GM12878 (cell line): ENCODE data around the gene TEX261. TPM values are rescaled to one million over a fixed set of nuclear protein-coding genes. Genes with fewer than 3 reads are reported as not detected.

Experiments used
- ATAC-seq: fragments of 200-7000 bp; cut with Tn5 transposase; 3 replicates; pipeline ENCODE4 v1.9.1; 2020; ENCODE audit warnings: mild to moderate bottlenecking, moderate library complexity
- BruUV-seq: library from RNA; stranded (reverse); fragments of 400-500 nt; replicated peaks from 2 replicates; lab custom pipeline; 2021; lab: Mats Ljungman, UMichigan
- CTCF ChIA-PET: fragments of 300-600 bp; sonication (Branson Sonifier 250); formaldehyde crosslinking; extraction: SDS; loops from one replicate; lab custom pipeline; 2021; ENCODE audit warnings: inconsistent platforms; lab: Yijun Ruan, JAX
- POLR2A ChIA-PET: fragments of 350-600 bp; formaldehyde crosslinking; extraction: SDS; loops from one replicate; lab custom pipeline; 2021; ENCODE audit warnings: inconsistent platforms; lab: Charles Lee
- RAD21 ChIA-PET: fragments of 300-600 bp; sonication (Branson Sonifier 250); formaldehyde crosslinking; loops from one replicate; lab custom pipeline; 2023; ENCODE audit warnings: antibody characterized with exemption; ENCODE audit not compliant: unreplicated experiment; lab: Charles Lee
- SMC1A ChIA-PET: fragments of 300-600 bp; sonication (Branson Sonifier 250); formaldehyde crosslinking; loops from one replicate; lab custom pipeline; 2023; ENCODE audit not compliant: unreplicated experiment, uncharacterized antibody; lab: Charles Lee
- DNase-seq: peaks from one replicate; pipeline ENCODE4 v3.0.0-alpha.2; 2011; ENCODE audit warnings: low read depth, low spot score
- FAIRE-seq: peaks from 3 replicates; lab custom pipeline; 2011; peaks lifted over from hg19 to GRCh38; lab: Jason Lieb, UNC
- H2AFZ ChIP-seq: 2 replicates; pipeline ENCODE4 v1.6.0; 2011; ENCODE audit warnings: low read depth, low read length, control low read depth; ENCODE audit not compliant: control insufficient read depth
- H3K27ac ChIP-seq: 2 replicates; pipeline ENCODE4 v1.5.1; 2011; ENCODE audit warnings: control low read depth; ENCODE audit not compliant: control insufficient read depth, insufficient read depth
- H3K27me3 ChIP-seq, 2 experiments: replicated peaks in 1 of 2; 2 replicates each; pipeline versions ENCODE4 v1.6.0 to v1.6.1; 2011; ENCODE audit warnings: low read length in 1 of 2; ENCODE audit not compliant: control insufficient read depth in 2 of 2, insufficient read depth in 2 of 2
- H3K36me3 ChIP-seq, 2 experiments: 2 replicates each; pipeline ENCODE4 v1.5.1; 2011; ENCODE audit warnings: low read length in 1 of 2; ENCODE audit not compliant: control insufficient read depth in 2 of 2, insufficient read depth in 2 of 2
- H3K4me1 ChIP-seq: 2 replicates; pipeline ENCODE4 v1.6.1; 2011; ENCODE audit warnings: mild to moderate bottlenecking, low read length, moderate library complexity, mixed read lengths; ENCODE audit not compliant: control insufficient read depth, insufficient read depth
- H3K4me2 ChIP-seq: 2 replicates; pipeline ENCODE4 v1.6.0; 2011; ENCODE audit warnings: control low read depth; ENCODE audit not compliant: control insufficient read depth, insufficient read depth
- H3K4me3 ChIP-seq: fragments of 200-600 bp; sonication (generic); 2 replicates; pipeline ENCODE4 v1.5.1; 2016
- H3K79me2 ChIP-seq: 2 replicates; pipeline ENCODE4 v1.6.0; 2011; ENCODE audit warnings: low read length; ENCODE audit not compliant: control insufficient read depth, insufficient read depth
- H3K9ac ChIP-seq: 2 replicates; pipeline ENCODE4 v1.8.0; 2011; ENCODE audit warnings: low read length, control low read depth, mixed read lengths; ENCODE audit not compliant: control insufficient read depth, insufficient read depth
- H3K9me3 ChIP-seq: replicated peaks from 3 replicates; pipeline ENCODE4 v1.5.1; 2011; ENCODE audit warnings: mild to moderate bottlenecking, low read length; ENCODE audit not compliant: control insufficient read depth, insufficient read depth
- H4K20me1 ChIP-seq: 2 replicates; pipeline ENCODE4 v1.6.0; 2011; ENCODE audit not compliant: control insufficient read depth, insufficient read depth
- BHLHE40 ChIP-seq, 2 experiments: fragments of 450-650 bp in 1 of 2; IDR thresholded peaks; 2 replicates each; pipeline ENCODE4 v1.6.1; 2011 to 2017; ENCODE audit warnings: low read depth in 2 of 2, borderline replicate concordance in 1 of 2, improper control_type of control experiment in 1 of 2, low read length in 1 of 2, mild to moderate bottlenecking in 1 of 2
- CBFB ChIP-seq: IDR thresholded peaks from 2 replicates; pipeline ENCODE4 v1.6.1; 2016; ENCODE audit warnings: antibody characterized with exemption, low read depth
- CHD2 ChIP-seq: IDR thresholded peaks from 2 replicates; pipeline ENCODE4 v1.6.1; 2011; ENCODE audit warnings: low read depth, low read length, improper control_type of control experiment, borderline replicate concordance
- CREM ChIP-seq: IDR thresholded peaks from 2 replicates; pipeline ENCODE4 v1.6.1; 2014; ENCODE audit warnings: antibody characterized with exemption, low read depth
- EGR1 ChIP-seq, 2 experiments: IDR thresholded peaks; 1 replicate in 1 of 2; 2 replicates in 1 of 2; pipeline ENCODE4 v1.6.1; 2011 to 2012; ENCODE audit warnings: low read depth in 2 of 2, low read length in 2 of 2, borderline replicate concordance in 1 of 2, mild to moderate bottlenecking in 1 of 2, moderate library complexity in 1 of 2
- FOXK2 ChIP-seq: fragments of 450-650 bp; IDR thresholded peaks from 2 replicates; pipeline ENCODE4 v1.6.1; 2017; ENCODE audit warnings: mild to moderate bottlenecking, moderate library complexity
- HCFC1 ChIP-seq: fragments of 150-350 bp; IDR thresholded peaks from 2 replicates; pipeline ENCODE4 v1.6.1; 2014; ENCODE audit warnings: low read length
- IKZF2 ChIP-seq, 2 experiments: fragments of 450-650 bp; IDR thresholded peaks; 2 replicates each; pipeline ENCODE4 v1.6.1; 2017; ENCODE audit warnings: mild to moderate bottlenecking in 2 of 2, moderate library complexity in 2 of 2
- IRF4 ChIP-seq: IDR thresholded peaks from 2 replicates; pipeline ENCODE4 v1.6.1; 2011; ENCODE audit warnings: low read depth, low read length
- KDM1A ChIP-seq: fragments of 200-600 bp; sonication (generic); IDR thresholded peaks from 2 replicates; pipeline ENCODE4 v1.6.1; 2016; ENCODE audit warnings: borderline replicate concordance
- STAT3 ChIP-seq: IDR thresholded peaks from 2 replicates; pipeline ENCODE4 v1.6.1; 2011; ENCODE audit warnings: low read depth, low read length, improper control_type of control experiment
- TAF1 ChIP-seq: IDR thresholded peaks from 2 replicates; pipeline ENCODE4 v1.6.1; 2011; ENCODE audit warnings: mild to moderate bottlenecking, low read depth, low read length, borderline replicate concordance
- TCF3 ChIP-seq: IDR thresholded peaks from 2 replicates; pipeline ENCODE4 v1.6.1; 2012; ENCODE audit warnings: low read depth, mild to moderate bottlenecking, low read length, borderline replicate concordance; ENCODE audit not compliant: insufficient read depth
- USF1 ChIP-seq: IDR thresholded peaks from 2 replicates; pipeline ENCODE4 v1.6.1; 2011; ENCODE audit warnings: borderline replicate concordance, low read depth, mild to moderate bottlenecking, moderate library complexity, mixed read lengths, low read length; ENCODE audit not compliant: insufficient read depth; ENCODE audit errors: extremely low read length
- ZBTB4 ChIP-seq: fragments of 450-650 bp; formaldehyde crosslinking; IDR thresholded peaks from 2 replicates; pipeline ENCODE4 v1.4.0; 2022; ENCODE audit warnings: mild to moderate bottlenecking, moderate library complexity
- ZZZ3 ChIP-seq: IDR thresholded peaks from 2 replicates; pipeline ENCODE4 v1.6.1; 2011; ENCODE audit warnings: low read depth; ENCODE audit not compliant: control insufficient read depth, insufficient read length
- WGBS: methylation state at CpG from one replicate; pipeline ENCODE4 v1.1.6; 2016; ENCODE audit warnings: low lambda C conversion rate; ENCODE audit not compliant: insufficient replicate concordance, insufficient coverage; ENCODE audit errors: missing lambda C conversion rate; 5-methylcytosine and 5-hydroxymethylcytosine counted together
- in situ Hi-C: fragments of 300-500 bp; cut with MboI; formaldehyde crosslinking; loops from 9 replicates; pipeline ENCODE4 v1.14.3; 2018; ENCODE audit warnings: mixed read lengths
- intact Hi-C: fragments of 100-400 bp; cut with micrococcal nuclease; formaldehyde crosslinking; loops from one replicate; pipeline ENCODE4 v1.14.2; 2022; ENCODE audit not compliant: unreplicated experiment
- polyA plus RNA-seq, 11 experiments: library from polyadenylated mRNA; depleted of rRNA in 4 of 11; unstranded in 6 of 11; stranded (reverse) in 5 of 11; fragments of >200 nt; fragmentation: Nextera tagmentation in 4 of 11; fragmentation: Illumina TruSeq in 1 of 11; extraction: Ambion mirVana in 4 of 11; extraction: Trizol in 1 of 11; gene quantifications; 1 replicate in 1 of 11; 2 replicates in 10 of 11; pipeline versions ENCODE4 v1.2.1 to v1.2.3, GENCODE V29; 2011 to 2016; ENCODE audit warnings: inconsistent platforms in 2 of 11, missing spikeins in 2 of 11, low read depth in 1 of 11
- total RNA-seq, 4 experiments: library from RNA; depleted of rRNA in 3 of 4; stranded (reverse); fragments of >200 nt in 3 of 4; fragmentation: Illumina TruSeq in 1 of 4; extraction: Trizol in 1 of 4; gene quantifications; 2 replicates each; pipeline versions ENCODE4 v1.2.1 to v1.2.3, GENCODE V29; 2013 to 2021

The TEX261 gene
- total and polyA plus RNA-seq, 10 of the 15 experiments (the other 5 are each of a cell fraction or from before 2014, with no cell fraction given) = 5.5 to 75.6 (median 40.3) TPM

GRCh38 chr2:70967189-70967588 is 27.5 kb downstream of the TEX261 start:
- ATAC-seq (no peak), FAIRE-seq (no peak), DNase-seq (no peak)
- in situ Hi-C loops = no loop called here
- Histone ChIP-seq H3K36me3 (no peaks in the 10 kb centered on the region), H3K9ac (no peak overlapping the region), H3K4me3 (no peak overlapping the region), H4K20me1 (no peaks in the 10 kb centered on the region), H2AFZ (no peak overlapping the region), H3K27me3 (peaks cover 0 to 3% of the 10 kb centered on the region in 2 experiments; a peak in 1 of 4 replicates), H3K4me1 (no peaks in the 10 kb centered on the region), H3K4me2 (no peak overlapping the region), H3K79me2 (no peaks in the 10 kb centered on the region), H3K9me3 (no peaks in the 10 kb centered on the region), H3K27ac (no peak overlapping the region)
- ChIA-PET CTCF (interaction anchor here (0.7 to 6.7 kb wide), 7 partner anchors 8 to 134 kb away, joined by 3 to 72 read pairs (median 4); partner anchors contain the start of gene ANKRD53), SMC1A (interaction anchor here (2.2 kb wide), 1 partner anchor 34 kb away, joined by 5 read pairs; no protein-coding TSS in a partner anchor), POLR2A (no interaction called here), RAD21 (no interaction called here)
- intact Hi-C loops = no loop called here
- TF ChIP-seq TCF3 (no peak), IRF4 (no peak), CHD2 (no peak), CBFB (no peak), FOXK2 (no peak), IKZF2 (IDR thresholded peaks at IDR 0.05) (no peak), BHLHE40 (IDR thresholded peaks at IDR 0.05; ENCODE audit: borderline replicate concordance in 1 of 2, low read depth in 2 of 2, low read length in 1 of 2) (no peak), USF1 (no peak), ZZZ3 (no peak), ZBTB4 (CRISPR knock-in tag) (no peak), CREM (no peak), EGR1 (IDR thresholded peaks at IDR 0.05; ENCODE audit: borderline replicate concordance in 1 of 2, low read depth in 2 of 2, low read length in 2 of 2) (no peak), HCFC1 (no peak), TAF1 (no peak), KDM1A (no peak), STAT3 (no peak)
- WGBS = 31% methylated on average over 4 of the region's 4 CpGs
- no TSS peak for BruUV-seq
